Activated naive CD8-positive, alpha-beta T cell treated with anti-CD3 and anti-CD28 coated beads, Interleukin-2, amount 50 U/mL, for 24 hours (primary cell): ENCODE measurements around the gene ASCL1.

Experiments
- ATAC-seq: fragments of 150-1000 bp; cut with Tn5 transposase; one replicate; pipeline ENCODE4 v1.10.0; 2021
- DNase-seq: peaks from one replicate; pipeline ENCODE4 v3.0.0; 2021
- H3K27ac Mint-ChIP-seq: one replicate; pipeline ENCODE4 v1.8.0; 2021; ENCODE audit warnings: mild to moderate bottlenecking, mixed read lengths
- H3K27me3 Mint-ChIP-seq: one replicate; pipeline ENCODE4 v1.8.0; 2021; ENCODE audit warnings: mixed read lengths
- H3K36me3 Mint-ChIP-seq: one replicate; pipeline ENCODE4 v1.8.0; 2021; ENCODE audit warnings: low read depth, mixed read lengths
- H3K4me1 Mint-ChIP-seq: one replicate; pipeline ENCODE4 v1.8.0; 2021; ENCODE audit warnings: mixed read lengths
- H3K4me3 Mint-ChIP-seq: one replicate; pipeline ENCODE4 v1.8.0; 2021; ENCODE audit warnings: mild to moderate bottlenecking, moderate library complexity, mixed read lengths
- H3K9me3 Mint-ChIP-seq: one replicate; pipeline ENCODE4 v1.8.0; 2021; ENCODE audit warnings: mixed read lengths

ASCL1 gene

DNA sequence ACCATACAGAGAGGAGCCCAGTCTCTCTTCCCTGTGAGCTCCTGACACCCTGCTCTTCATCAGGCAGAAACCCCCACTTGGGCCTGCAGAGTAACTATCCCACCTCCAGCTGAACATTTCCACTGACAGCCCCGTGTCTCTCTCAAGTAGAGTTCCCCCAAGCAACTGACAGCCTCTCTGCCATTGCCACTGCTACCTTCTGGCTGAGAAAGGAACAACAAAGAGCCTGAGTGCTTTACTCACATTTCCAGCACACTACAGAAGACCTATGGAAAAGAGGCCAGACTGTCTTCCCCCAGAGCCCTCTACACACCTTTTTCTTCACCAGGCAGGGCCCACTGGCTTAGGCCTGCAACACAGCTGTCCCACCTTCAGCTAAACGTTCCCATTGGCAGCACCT is 18.4 kb upstream of the ASCL1 start:
- Mint-ChIP-seq H3K27ac (no peak overlapping the region), H3K4me3 (no peak overlapping the region), H3K4me1 (no peaks in the 10 kb centered on the region), H3K27me3 (peaks cover 23% of the 10 kb centered on the region), H3K36me3 (no peaks in the 10 kb centered on the region), H3K9me3 (no peaks in the 10 kb centered on the region)
- ATAC-seq, result no peak
- DNase-seq, result no peak

DNA sequence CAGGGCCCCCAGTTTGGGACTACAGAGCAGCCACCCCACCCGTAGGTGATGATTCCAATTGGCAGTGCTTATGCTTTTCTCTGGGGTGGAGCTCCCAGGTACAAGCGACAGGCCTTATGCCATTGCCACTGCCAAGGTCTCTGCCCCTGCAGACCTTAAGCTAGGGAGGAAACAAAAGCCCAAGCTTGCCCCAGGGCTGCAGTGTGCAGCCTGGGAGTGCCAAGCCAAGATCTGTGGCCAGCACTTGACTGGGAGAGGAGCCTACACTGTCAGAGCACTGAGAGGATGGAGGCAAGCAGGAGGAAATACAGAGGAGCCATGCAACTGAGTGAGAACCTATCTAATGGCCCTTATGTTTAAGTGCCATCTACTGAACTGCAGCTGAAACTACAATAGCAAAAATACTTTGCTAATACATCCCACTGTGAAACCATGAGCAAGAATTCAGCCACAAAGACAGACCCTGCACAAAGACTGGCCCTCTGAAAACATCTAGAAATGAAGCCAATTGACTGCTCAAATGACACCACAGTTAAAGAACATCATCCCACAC is 17.7 kb upstream of the ASCL1 start:
- Mint-ChIP-seq H3K36me3 (no peaks in the 10 kb centered on the region), H3K4me3 (no peak overlapping the region), H3K4me1 (no peaks in the 10 kb centered on the region), H3K9me3 (no peaks in the 10 kb centered on the region), H3K27ac (no peak overlapping the region), H3K27me3 (peaks cover 25% of the 10 kb centered on the region)
- DNase-seq (no peak), ATAC-seq (no peak)

DNA sequence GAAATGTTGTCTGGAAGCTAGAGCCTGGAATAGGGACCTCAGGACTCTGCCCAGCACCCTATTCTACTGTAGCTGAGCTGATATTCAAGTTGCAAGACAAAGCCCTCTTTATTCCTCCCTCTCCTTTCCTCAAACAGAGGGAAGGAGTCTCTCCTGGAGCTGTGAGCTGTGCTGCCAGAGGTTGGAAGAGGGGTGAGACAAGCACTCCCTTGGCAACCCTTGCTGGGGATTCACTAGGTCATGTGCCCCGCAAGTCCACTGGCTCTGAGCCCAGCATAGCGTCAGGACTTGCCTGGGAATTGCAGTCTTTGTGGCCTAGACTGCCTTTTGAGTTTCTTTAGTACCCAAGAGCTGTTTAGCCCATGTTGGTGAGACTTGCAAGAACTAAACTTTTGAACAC is 11.4 kb upstream of the ASCL1 start:
- no peak overlapping the region for H3K27ac Mint-ChIP-seq
- H3K36me3 Mint-ChIP-seq, result no peaks in the 10 kb centered on the region
- H3K4me3 Mint-ChIP-seq, result no peak overlapping the region
- H3K4me1 Mint-ChIP-seq, result peaks cover 10% of the 10 kb centered on the region
- H3K9me3 Mint-ChIP-seq, result no peaks in the 10 kb centered on the region
- ATAC-seq (no peak), DNase-seq (no peak)
- peaks cover 41% of the 10 kb centered on the region for H3K27me3 Mint-ChIP-seq

DNA sequence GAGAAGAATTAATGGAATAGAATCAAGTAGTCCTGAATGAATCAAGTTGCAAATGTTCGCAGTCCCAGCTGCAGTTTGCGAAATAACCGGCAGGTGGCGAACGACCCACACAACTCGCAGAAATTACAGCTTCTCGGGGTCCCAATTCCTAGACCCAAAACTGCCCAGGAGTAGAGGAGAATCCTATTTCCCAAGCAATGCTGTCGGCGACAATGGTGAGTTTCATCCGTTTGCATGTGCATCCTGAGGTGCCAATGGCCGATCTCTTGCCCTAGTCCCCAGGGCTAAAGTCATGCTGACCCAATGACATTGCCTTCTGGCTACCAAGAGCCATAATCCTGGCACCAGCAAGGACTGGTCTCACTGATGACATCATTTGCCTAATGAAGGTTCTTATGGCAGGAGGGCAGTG is 8.5 kb upstream of the ASCL1 start:
- Mint-ChIP-seq H3K9me3 (no peaks in the 10 kb centered on the region), H3K4me1 (peaks cover 18% of the 10 kb centered on the region), H3K27me3 (peaks cover 59% of the 10 kb centered on the region), H3K4me3 (no peak overlapping the region), H3K27ac (no peak overlapping the region), H3K36me3 (no peaks in the 10 kb centered on the region)
- DNase-seq (peak; percentile 67), ATAC-seq (no peak)

DNA sequence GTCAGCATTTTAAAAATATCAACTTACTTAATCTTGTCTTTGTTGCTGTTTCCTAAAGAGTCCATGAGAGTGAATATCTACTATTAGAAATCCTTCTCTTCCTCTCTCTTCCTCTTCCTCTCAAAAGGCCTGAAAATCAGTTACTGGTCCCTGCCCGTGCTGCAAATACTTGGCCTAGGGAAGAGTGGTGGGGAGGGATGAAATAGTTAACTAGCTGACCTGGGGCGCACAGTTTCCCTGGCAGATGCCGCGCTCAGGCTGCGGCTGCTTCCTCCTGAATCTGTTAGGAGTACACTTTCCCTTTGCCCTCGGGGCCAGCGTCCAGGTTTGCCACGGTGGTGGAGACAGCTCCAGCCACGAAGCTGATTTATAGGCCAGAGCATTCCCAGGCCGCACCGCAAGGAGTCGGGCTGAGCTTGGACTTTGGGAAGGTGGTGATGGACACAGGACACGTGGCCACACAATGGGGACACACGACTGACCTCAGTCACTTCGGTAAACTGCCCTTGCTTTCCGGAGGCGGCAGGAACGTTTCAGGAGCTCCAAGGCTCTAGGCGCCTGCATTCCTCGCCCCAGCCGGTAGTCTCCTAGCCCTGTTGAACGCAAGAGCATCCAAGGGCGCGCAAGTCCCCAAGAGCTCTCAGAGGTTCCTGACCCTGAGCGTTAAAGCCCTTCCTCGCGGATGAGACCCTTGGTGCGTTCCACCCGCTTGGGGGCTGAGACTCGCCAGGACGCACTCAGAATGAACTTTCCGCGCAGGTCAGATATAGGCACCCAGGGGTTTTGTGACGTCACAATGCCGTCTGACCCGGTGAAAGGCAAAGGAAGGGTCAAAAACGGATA is 7.1 kb upstream of the ASCL1 start:
- H3K4me3 Mint-ChIP-seq, result peak overlapping the region; percentile 25
- ATAC-seq (no peak), DNase-seq (no peak)
- no peaks in the 10 kb centered on the region for H3K9me3 Mint-ChIP-seq
- H3K36me3 Mint-ChIP-seq, result no peaks in the 10 kb centered on the region
- H3K27ac Mint-ChIP-seq, result no peak overlapping the region
- H3K4me1 Mint-ChIP-seq, result peaks cover 23% of the 10 kb centered on the region
- H3K27me3 Mint-ChIP-seq, result peaks cover 71% of the 10 kb centered on the region

DNA sequence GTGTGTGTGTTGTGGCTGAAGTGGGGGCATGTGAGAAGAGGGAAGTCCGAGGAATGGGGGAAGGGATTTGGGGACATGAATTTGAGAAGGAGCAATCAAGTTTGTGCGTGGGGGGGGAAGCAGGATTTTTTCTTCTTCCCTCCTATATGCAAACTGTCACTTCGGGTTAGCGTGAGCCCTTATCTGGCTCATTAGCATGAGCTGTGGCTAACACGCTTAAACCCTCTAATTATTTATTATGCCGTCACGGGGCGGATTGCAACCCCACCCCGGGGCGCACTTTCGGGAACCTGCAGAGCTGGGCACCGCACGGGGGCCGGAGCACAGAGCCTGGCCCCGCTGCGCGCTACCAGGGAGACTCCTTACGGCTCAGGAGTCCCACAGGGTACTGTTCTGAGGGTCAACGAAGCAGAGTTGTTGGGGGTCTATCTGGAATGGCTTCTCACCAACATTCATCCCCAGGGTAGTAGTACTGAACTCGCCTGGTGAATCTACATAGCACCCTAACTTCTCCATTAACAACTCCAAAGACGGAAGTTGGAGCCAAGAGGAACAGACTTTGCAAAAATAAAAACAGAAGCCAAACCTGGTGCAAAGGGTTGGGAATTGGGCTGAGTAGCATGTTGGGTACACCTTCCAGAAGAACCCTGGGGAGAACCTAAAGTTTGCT is 6.4 kb upstream of the ASCL1 start:
- Mint-ChIP-seq H3K27ac (no peak overlapping the region), H3K9me3 (no peaks in the 10 kb centered on the region), H3K4me1 (peaks cover 25% of the 10 kb centered on the region), H3K36me3 (no peaks in the 10 kb centered on the region), H3K4me3 (peak overlapping the region; percentile 25), H3K27me3 (peaks cover 78% of the 10 kb centered on the region)
- DNase-seq, result no peak
- ATAC-seq, result no peak

DNA sequence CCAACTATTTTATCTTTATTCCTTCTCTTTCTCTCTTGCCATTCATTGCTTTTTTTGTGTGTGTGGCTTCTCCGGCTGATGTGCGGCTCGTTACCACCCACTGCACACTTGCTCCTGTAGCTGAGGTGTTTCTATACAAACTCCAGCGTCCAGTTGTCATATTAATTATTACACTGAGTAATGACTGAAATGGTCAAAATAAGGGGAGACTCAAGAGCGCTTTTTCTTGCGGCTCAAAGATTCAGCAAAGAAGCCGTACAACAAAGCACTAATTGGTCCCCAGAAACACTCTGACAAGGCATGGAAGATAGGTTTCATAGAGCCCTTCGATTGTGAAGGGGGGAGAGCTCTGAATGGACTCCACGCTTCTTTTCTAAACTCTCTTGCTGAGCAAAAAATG is 5.6 kb upstream of the ASCL1 start:
- no peak for DNase-seq
- H3K27me3 Mint-ChIP-seq, result peaks cover 83% of the 10 kb centered on the region
- ATAC-seq, result no peak
- H3K27ac Mint-ChIP-seq, result no peak overlapping the region
- H3K4me3 Mint-ChIP-seq, result no peak overlapping the region
- no peaks in the 10 kb centered on the region for H3K9me3 Mint-ChIP-seq
- H3K36me3 Mint-ChIP-seq, result no peaks in the 10 kb centered on the region
- H3K4me1 Mint-ChIP-seq, result peaks cover 28% of the 10 kb centered on the region

DNA sequence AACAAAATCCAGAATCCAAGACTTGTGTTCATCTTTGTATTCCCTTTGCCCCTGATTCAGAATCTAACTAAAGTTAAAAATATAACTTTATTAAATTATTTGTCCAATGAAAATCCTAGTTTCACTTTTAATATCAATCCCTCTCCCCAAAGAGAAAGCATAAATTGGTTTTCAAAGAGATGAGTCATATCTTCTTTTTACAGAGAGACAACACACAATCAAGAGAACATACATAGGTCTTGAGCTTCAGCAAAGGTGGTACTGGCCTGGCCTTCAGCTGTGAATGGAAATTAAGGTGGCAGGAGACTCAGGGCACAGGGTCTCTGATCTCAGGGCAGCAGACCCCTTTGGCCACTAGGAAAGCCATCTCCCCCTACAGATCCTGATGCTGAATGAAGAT is 4.3 kb upstream of the ASCL1 start:
- no peaks in the 10 kb centered on the region for H3K9me3 Mint-ChIP-seq
- H3K27me3 Mint-ChIP-seq, result peaks cover 81% of the 10 kb centered on the region
- H3K4me1 Mint-ChIP-seq, result peaks cover 36% of the 10 kb centered on the region
- ATAC-seq (no peak), DNase-seq (no peak)
- H3K4me3 Mint-ChIP-seq, result no peak overlapping the region
- no peak overlapping the region for H3K27ac Mint-ChIP-seq
- no peaks in the 10 kb centered on the region for H3K36me3 Mint-ChIP-seq

DNA sequence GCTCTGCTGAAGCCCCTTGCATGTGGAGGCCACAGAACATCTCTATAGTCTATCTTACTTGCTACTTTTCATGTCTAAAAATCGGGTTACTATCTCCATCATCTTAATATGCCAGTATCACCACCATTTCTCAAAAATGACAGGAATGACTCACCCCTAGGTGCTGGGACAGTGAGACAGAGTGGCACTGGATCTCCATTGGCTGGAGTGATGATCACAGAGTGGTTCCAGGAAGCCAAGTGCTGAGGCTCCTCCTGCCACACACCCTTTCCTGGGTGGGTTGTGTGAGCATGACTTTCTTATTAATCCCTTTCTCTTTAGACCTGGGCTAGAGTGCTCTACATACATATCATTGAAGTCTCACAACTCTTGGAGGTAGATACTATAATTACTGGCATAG is 3.3 kb upstream of the ASCL1 start:
- Mint-ChIP-seq H3K9me3 (no peaks in the 10 kb centered on the region), H3K4me1 (peaks cover 38% of the 10 kb centered on the region), H3K36me3 (no peaks in the 10 kb centered on the region), H3K4me3 (no peak overlapping the region), H3K27me3 (peaks cover 83% of the 10 kb centered on the region), H3K27ac (no peak overlapping the region)
- peak; percentile 72 for ATAC-seq
- DNase-seq, result no peak

DNA sequence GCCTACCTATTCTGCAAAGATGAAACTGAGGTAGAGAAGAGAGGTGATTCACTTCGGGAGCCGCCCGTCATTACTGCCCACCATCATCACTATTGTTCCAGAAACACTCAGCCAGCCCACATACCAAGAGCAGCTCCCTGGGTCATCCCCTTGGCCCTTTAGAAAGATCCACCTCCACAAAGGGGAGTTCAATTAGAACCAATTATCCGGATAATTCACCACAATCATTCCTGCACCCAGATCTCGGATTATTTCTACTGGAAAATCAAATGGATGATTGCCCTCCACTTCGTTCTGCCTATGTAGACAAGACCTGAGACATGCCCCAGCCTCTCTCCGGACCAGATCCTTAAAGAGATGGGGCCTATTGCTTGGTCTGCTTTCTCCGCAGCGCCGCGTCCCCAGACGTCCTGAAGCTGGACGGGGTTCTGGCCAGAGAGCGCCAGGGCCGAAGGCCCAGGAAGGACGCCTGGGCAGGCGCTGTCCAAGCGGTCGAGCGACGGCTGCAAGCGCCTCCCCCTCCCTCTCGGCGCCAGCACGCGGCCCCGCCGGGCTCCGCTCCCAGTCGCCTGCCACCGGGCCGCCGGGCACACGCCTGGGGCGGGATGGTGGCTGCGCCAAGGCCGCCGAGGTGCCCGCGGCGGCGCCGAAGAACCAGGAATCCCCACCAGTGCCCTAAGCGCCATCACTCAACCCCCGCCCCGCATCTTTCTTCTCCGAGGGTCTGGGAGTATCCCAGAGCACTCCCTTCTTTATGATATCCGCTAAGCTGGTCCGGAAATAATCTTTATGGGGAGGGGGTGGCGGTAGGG is 1.3 kb upstream of the ASCL1 start:
- DNase-seq, result no peak
- no peaks in the 10 kb centered on the region for H3K36me3 Mint-ChIP-seq
- no peaks in the 10 kb centered on the region for H3K9me3 Mint-ChIP-seq
- peaks cover 83% of the 10 kb centered on the region for H3K27me3 Mint-ChIP-seq
- no peak for ATAC-seq
- H3K4me3 Mint-ChIP-seq, result no peak overlapping the region
- no peak overlapping the region for H3K27ac Mint-ChIP-seq
- peaks cover 28% of the 10 kb centered on the region for H3K4me1 Mint-ChIP-seq

DNA sequence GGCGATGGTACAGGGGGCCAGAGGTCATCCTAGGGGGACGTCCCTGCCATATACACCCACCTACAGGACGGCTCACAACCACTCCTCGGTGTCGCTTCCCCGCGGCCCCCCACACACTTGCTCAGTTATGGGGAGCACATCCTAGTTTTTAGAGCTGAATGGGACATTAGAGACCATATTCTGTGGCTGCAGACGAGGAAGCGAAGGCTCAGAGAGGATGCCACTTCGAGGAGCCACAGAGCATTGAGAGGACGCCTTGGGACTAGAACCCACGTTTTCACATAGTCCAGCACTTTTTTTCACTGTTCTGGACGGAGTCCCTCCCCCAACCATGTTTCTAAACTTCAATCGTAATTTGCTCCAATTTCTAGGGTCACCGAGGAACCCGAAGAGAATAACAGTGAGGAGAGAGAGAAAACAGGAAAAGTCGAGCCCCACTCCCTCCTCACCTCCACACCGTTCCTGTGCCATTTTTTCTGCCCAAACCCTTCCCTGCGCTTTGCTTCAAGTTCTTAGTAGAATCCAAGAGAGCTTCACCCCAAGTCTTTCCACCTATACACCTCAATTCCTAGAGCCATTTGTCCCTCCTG is 641 bp upstream of the ASCL1 start:
- Mint-ChIP-seq H3K4me3 (peak overlapping the region; percentile 34), H3K27me3 (peaks cover 86% of the 10 kb centered on the region), H3K36me3 (no peaks in the 10 kb centered on the region), H3K27ac (no peak overlapping the region), H3K4me1 (peaks cover 30% of the 10 kb centered on the region), H3K9me3 (no peaks in the 10 kb centered on the region)
- no peak for DNase-seq
- ATAC-seq, result no peak

DNA sequence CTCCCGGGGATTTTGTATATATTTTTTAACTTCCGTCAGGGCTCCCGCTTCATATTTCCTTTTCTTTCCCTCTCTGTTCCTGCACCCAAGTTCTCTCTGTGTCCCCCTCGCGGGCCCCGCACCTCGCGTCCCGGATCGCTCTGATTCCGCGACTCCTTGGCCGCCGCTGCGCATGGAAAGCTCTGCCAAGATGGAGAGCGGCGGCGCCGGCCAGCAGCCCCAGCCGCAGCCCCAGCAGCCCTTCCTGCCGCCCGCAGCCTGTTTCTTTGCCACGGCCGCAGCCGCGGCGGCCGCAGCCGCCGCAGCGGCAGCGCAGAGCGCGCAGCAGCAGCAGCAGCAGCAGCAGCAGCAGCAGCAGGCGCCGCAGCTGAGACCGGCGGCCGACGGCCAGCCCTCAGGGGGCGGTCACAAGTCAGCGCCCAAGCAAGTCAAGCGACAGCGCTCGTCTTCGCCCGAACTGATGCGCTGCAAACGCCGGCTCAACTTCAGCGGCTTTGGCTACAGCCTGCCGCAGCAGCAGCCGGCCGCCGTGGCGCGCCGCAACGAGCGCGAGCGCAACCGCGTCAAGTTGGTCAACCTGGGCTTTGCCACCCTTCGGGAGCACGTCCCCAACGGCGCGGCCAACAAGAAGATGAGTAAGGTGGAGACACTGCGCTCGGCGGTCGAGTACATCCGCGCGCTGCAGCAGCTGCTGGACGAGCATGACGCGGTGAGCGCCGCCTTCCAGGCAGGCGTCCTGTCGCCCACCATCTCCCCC is 777 bp downstream of the ASCL1 start:
- peak; percentile 29 for DNase-seq

DNA sequence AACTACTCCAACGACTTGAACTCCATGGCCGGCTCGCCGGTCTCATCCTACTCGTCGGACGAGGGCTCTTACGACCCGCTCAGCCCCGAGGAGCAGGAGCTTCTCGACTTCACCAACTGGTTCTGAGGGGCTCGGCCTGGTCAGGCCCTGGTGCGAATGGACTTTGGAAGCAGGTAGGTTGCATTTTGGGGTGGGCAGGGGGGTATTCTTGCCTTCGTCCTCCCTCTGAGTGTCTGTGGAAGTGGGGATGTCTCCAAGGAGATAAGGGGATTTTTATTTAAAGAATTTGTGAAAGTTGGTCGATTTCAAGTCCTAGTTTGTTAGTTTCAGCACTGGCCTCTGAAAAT is 1.3 kb downstream of the ASCL1 start:
- DNase-seq, result no peak
- H3K9me3 Mint-ChIP-seq, result peaks cover 1% of the 10 kb centered on the region
- peak overlapping the region; percentile 38 for H3K4me3 Mint-ChIP-seq
- no peak overlapping the region for H3K27ac Mint-ChIP-seq
- H3K36me3 Mint-ChIP-seq, result peaks cover under 1% of the 10 kb centered on the region
- H3K4me1 Mint-ChIP-seq, result peaks cover 32% of the 10 kb centered on the region
- peaks cover 89% of the 10 kb centered on the region for H3K27me3 Mint-ChIP-seq
- ATAC-seq, result no peak

More for the DNA sequence above, 777 bp downstream of the ASCL1 start:
- Mint-ChIP-seq H3K9me3 (no peaks in the 10 kb centered on the region), H3K4me1 (peaks cover 37% of the 10 kb centered on the region), H3K27ac (no peak overlapping the region), H3K36me3 (no peaks in the 10 kb centered on the region), H3K27me3 (peaks cover 87% of the 10 kb centered on the region), H3K4me3 (peak overlapping the region; percentile 74)
- no peak for ATAC-seq

DNA sequence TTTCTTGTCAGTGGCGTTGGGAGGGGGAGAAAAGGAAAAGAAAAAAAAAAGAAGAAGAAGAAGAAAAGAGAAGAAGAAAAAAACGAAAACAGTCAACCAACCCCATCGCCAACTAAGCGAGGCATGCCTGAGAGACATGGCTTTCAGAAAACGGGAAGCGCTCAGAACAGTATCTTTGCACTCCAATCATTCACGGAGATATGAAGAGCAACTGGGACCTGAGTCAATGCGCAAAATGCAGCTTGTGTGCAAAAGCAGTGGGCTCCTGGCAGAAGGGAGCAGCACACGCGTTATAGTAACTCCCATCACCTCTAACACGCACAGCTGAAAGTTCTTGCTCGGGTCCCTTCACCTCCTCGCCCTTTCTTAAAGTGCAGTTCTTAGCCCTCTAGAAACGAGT is 1.9 kb downstream of the ASCL1 start:
- Mint-ChIP-seq H3K4me1 (peaks cover 30% of the 10 kb centered on the region), H3K27ac (no peak overlapping the region), H3K4me3 (peak overlapping the region; percentile 38), H3K36me3 (peaks cover 3% of the 10 kb centered on the region), H3K9me3 (peaks cover 7% of the 10 kb centered on the region), H3K27me3 (peaks cover 89% of the 10 kb centered on the region)
- ATAC-seq (no peak), DNase-seq (no peak)
